Activated CD4-positive, alpha-beta T cell treated with anti-CD3 and anti-CD28 coated beads for 36 hours (primary cell): ENCODE measurements around the gene GPR107. TPM values are rescaled to one million over a fixed set of nuclear protein-coding genes. Genes with fewer than 3 reads are reported as not detected.
A peak's percentile ranks its signal among the peaks of the same experiment; 100 is the strongest.

Source experiments
- ATAC-seq: fragments of 200-7000 bp; cut with Tn5 transposase; one replicate; pipeline ENCODE4 v1.10.0; 2021; ENCODE audit warnings: mild to moderate bottlenecking, moderate library complexity
- CTCF ChIA-PET: fragments of 350-600 bp; sonication (Branson Sonifier 250); formaldehyde crosslinking; loops from one replicate; lab custom pipeline; 2021; ENCODE audit warnings: antibody characterized with exemption; lab: Charles Lee
- POLR2A ChIA-PET: fragments of 350-600 bp; sonication (Branson Sonifier 250); formaldehyde crosslinking; loops from one replicate; lab custom pipeline; 2021; ENCODE audit warnings: antibody characterized with exemption, inconsistent platforms; lab: Charles Lee
- DNase-seq: peaks from one replicate; pipeline ENCODE4 v3.0.0-alpha.2; 2020
- H3K27ac Mint-ChIP-seq: one replicate; pipeline ENCODE4 v1.8.0; 2021; ENCODE audit warnings: mixed read lengths
- H3K27me3 Mint-ChIP-seq: one replicate; pipeline ENCODE4 v1.8.0; 2021; ENCODE audit warnings: mixed read lengths
- H3K36me3 Mint-ChIP-seq: one replicate; pipeline ENCODE4 v1.8.0; 2021; ENCODE audit warnings: low read depth, mixed read lengths
- H3K4me1 Mint-ChIP-seq: one replicate; pipeline ENCODE4 v1.8.0; 2021; ENCODE audit warnings: mixed read lengths
- H3K4me3 Mint-ChIP-seq: one replicate; pipeline ENCODE4 v1.8.0; 2021; ENCODE audit warnings: mild to moderate bottlenecking, moderate library complexity, mixed read lengths
- H3K9me3 Mint-ChIP-seq: one replicate; pipeline ENCODE4 v1.8.0; 2021; ENCODE audit warnings: low read depth, mixed read lengths
- intact Hi-C, 2 experiments: fragments of 100-400 bp; cut with DNase I in 1 of 2; cut with micrococcal nuclease in 1 of 2; formaldehyde crosslinking; loops; one replicate each; pipeline versions ENCODE4 v1.14.2 to v1.15.1; 2022 to 2024; cut with DNase I, micrococcal nuclease
- total RNA-seq, 2 experiments: library from RNA; stranded (reverse); gene quantifications; one replicate each; pipeline ENCODE4 v1.2.3, GENCODE V29; 2021

GPR107 gene
- total RNA-seq, 2 experiments from 2014 or later, result 17.7 to 19.7 TPM

DNA sequence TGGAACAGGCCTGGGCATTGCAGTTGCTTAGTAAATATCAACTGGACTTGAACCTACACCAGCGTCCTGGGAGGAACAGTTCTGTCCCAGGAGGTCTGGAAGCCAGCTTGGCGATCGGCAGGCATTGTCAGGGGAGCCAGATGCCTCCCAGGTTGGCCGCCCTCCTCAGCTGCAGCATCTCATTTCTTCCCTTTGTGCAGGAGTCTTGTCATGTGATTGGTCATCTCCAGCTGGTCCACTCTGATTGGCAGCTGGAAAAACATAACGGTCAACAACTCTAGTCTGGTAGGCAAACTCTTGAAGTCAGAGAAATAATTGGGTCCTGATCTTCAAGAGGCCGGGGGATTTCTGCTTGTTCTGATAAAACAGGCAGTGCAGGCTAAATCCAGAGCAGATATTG lies 88.9 kb downstream of the GPR107 start:
- Mint-ChIP-seq H3K27ac (no peak overlapping the region), H3K4me1 (peaks cover 61% of the 10 kb centered on the region), H3K9me3 (no peaks in the 10 kb centered on the region), H3K36me3 (peaks cover 2% of the 10 kb centered on the region), H3K4me3 (no peak overlapping the region), H3K27me3 (peaks cover 17% of the 10 kb centered on the region)
- CTCF ChIA-PET, result interaction anchor here (1.0 to 1.2 kb wide), 2 partner anchors 11 to 81 kb away, joined by 3 read pairs; no protein-coding TSS in a partner anchor
- DNase-seq (no peak), ATAC-seq (no peak)
- intact Hi-C loops, result no loop called here
- POLR2A ChIA-PET, result no interaction called here

- intact Hi-C loops, result no loop called here
- Mint-ChIP-seq H3K4me1 (peaks cover 53% of the 10 kb centered on the region), H3K27ac (no peak overlapping the region), H3K36me3 (no peaks in the 10 kb centered on the region), H3K4me3 (no peak overlapping the region), H3K9me3 (no peaks in the 10 kb centered on the region), H3K27me3 (peaks cover 18% of the 10 kb centered on the region)
- CTCF ChIA-PET, result interaction anchor here (0.7 to 1.3 kb wide), 6 partner anchors 29 to 580 kb away, joined by 3 to 5 read pairs (median 3); no protein-coding TSS in a partner anchor
- DNase-seq (no peak), ATAC-seq (no peak)
- POLR2A ChIA-PET, result no interaction called here
Measured at GRCh38 chr9:130143279-130143893, 89.7 kb downstream of the GPR107 start.

- no peaks in the 10 kb centered on the region for H3K9me3 Mint-ChIP-seq
- H3K4me1 Mint-ChIP-seq, result peaks cover 48% of the 10 kb centered on the region
- no peak for ATAC-seq
- intact Hi-C loops, result no loop called here
- peak; percentile 28 for DNase-seq
- peaks cover 18% of the 10 kb centered on the region for H3K27me3 Mint-ChIP-seq
- ChIA-PET POLR2A (no interaction called here), CTCF (interaction anchor here (0.7 to 1.3 kb wide), 5 partner anchors 29 to 579 kb away, joined by 3 to 5 read pairs (median 3); no protein-coding TSS in a partner anchor)
- no peaks in the 10 kb centered on the region for H3K36me3 Mint-ChIP-seq
- no peak overlapping the region for H3K27ac Mint-ChIP-seq
- peak overlapping the region; percentile 40 for H3K4me3 Mint-ChIP-seq
Measured at GRCh38 chr9:130143958-130144366, 90.3 kb downstream of the GPR107 start.

- no peak for ATAC-seq
- intact Hi-C loops, result no loop called here
- H3K9me3 Mint-ChIP-seq, result no peaks in the 10 kb centered on the region
- DNase-seq, result no peak
- peaks cover 18% of the 10 kb centered on the region for H3K27me3 Mint-ChIP-seq
- ChIA-PET CTCF (interaction anchor here (0.7 to 1.4 kb wide), 4 partner anchors 10 to 98 kb away, joined by 3 read pairs; no protein-coding TSS in a partner anchor), POLR2A (no interaction called here)
- peaks cover 40% of the 10 kb centered on the region for H3K4me1 Mint-ChIP-seq
- no peak overlapping the region for H3K27ac Mint-ChIP-seq
- H3K36me3 Mint-ChIP-seq, result no peaks in the 10 kb centered on the region
- no peak overlapping the region for H3K4me3 Mint-ChIP-seq
Measured at GRCh38 chr9:130144703-130145102, 91.0 kb downstream of the GPR107 start.

GRCh38 chr9:130145658-130146057 lies 92.0 kb downstream of the GPR107 start:
- no peaks in the 10 kb centered on the region for H3K36me3 Mint-ChIP-seq
- ChIA-PET POLR2A (no interaction called here), CTCF (interaction anchor here (0.5 to 1.4 kb wide), 3 partner anchors 11 to 506 kb away, joined by 3 read pairs; no protein-coding TSS in a partner anchor)
- DNase-seq (no peak), ATAC-seq (no peak)
- no peak overlapping the region for H3K27ac Mint-ChIP-seq
- H3K9me3 Mint-ChIP-seq, result no peaks in the 10 kb centered on the region
- intact Hi-C loops, result no loop called here
- H3K27me3 Mint-ChIP-seq, result peaks cover 18% of the 10 kb centered on the region
- no peak overlapping the region for H3K4me3 Mint-ChIP-seq
- H3K4me1 Mint-ChIP-seq, result peaks cover 31% of the 10 kb centered on the region

DNA sequence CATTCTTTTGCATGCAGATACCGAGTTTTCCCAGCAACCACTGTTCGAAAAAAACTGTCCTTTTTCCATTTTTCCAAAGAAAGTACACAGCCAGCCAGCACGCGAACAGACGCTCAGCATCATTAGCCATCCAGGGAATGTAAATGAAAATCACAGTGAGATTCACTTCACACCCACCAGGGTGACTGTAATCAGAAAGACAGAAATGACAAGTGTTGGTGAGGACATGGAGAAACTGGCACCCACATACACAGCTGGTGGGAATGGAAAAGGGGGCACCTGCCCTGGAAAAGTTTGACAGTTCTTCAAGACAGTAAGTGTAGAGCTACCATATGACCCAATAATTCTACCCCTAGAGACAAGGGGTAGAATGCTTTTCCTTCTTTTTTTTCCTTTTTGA lies 93.5 kb downstream of the GPR107 start:
- Mint-ChIP-seq H3K36me3 (no peaks in the 10 kb centered on the region), H3K4me1 (peaks cover 19% of the 10 kb centered on the region), H3K27me3 (peaks cover 18% of the 10 kb centered on the region), H3K27ac (no peak overlapping the region), H3K4me3 (no peak overlapping the region), H3K9me3 (no peaks in the 10 kb centered on the region)
- ChIA-PET CTCF (interaction anchor here (0.6 to 1.2 kb wide), 4 partner anchors 11 to 890 kb away, joined by 3 to 4 read pairs (median 4); no protein-coding TSS in a partner anchor), POLR2A (no interaction called here)
- intact Hi-C loops, result no loop called here
- DNase-seq (no peak), ATAC-seq (no peak)

DNA sequence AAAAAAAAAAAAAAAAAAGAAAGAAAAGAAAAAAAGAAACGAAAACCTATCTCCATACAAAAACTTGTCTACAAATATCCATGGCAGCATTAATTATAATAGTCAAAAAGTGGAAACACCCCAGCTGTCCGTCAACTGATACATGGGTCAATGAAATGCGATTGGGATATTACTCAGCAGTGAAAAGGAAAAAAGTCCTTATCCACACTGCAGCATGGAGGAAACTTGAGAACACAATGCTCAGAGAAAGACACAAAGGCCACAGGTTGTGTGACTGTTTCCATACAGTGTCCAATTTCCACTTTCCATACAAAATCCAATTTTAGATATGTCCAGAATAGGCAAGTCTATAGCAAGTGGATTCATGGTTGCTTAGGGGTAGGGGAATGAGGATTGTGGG lies 94.2 kb downstream of the GPR107 start:
- ChIA-PET POLR2A (no interaction called here), CTCF (interaction anchor here (1.0 to 1.2 kb wide), 2 partner anchors 12 to 15 kb away, joined by 3 read pairs; no protein-coding TSS in a partner anchor)
- Mint-ChIP-seq H3K27ac (no peak overlapping the region), H3K9me3 (no peaks in the 10 kb centered on the region), H3K36me3 (no peaks in the 10 kb centered on the region), H3K4me1 (peaks cover 19% of the 10 kb centered on the region), H3K4me3 (no peak overlapping the region), H3K27me3 (peaks cover 18% of the 10 kb centered on the region)
- intact Hi-C loops, result no loop called here
- no peak for DNase-seq
- no peak for ATAC-seq

- peaks cover 13% of the 10 kb centered on the region for H3K4me1 Mint-ChIP-seq
- no peak overlapping the region for H3K4me3 Mint-ChIP-seq
- ATAC-seq (no peak), DNase-seq (no peak)
- ChIA-PET CTCF (interaction anchor here (0.5 to 1.4 kb wide), 6 partner anchors 14 to 312 kb away, joined by 3 to 4 read pairs (median 3); no protein-coding TSS in a partner anchor), POLR2A (no interaction called here)
- peaks cover 12% of the 10 kb centered on the region for H3K27me3 Mint-ChIP-seq
- H3K27ac Mint-ChIP-seq, result no peak overlapping the region
- H3K36me3 Mint-ChIP-seq, result no peaks in the 10 kb centered on the region
- intact Hi-C loops, result no loop called here
- H3K9me3 Mint-ChIP-seq, result no peaks in the 10 kb centered on the region
Measured at GRCh38 chr9:130149031-130149430, 95.3 kb downstream of the GPR107 start.

- POLR2A ChIA-PET, result no interaction called here
- ATAC-seq (no peak), DNase-seq (no peak)
- CTCF ChIA-PET, result interaction anchor here (0.5 to 1.4 kb wide), 3 partner anchors 86 to 311 kb away, joined by 3 to 4 read pairs (median 3); no protein-coding TSS in a partner anchor
- Mint-ChIP-seq H3K4me3 (no peak overlapping the region), H3K4me1 (peaks cover 7% of the 10 kb centered on the region), H3K27ac (no peak overlapping the region), H3K27me3 (peaks cover 7% of the 10 kb centered on the region), H3K9me3 (no peaks in the 10 kb centered on the region), H3K36me3 (no peaks in the 10 kb centered on the region)
- intact Hi-C loops, result no loop called here
Measured at GRCh38 chr9:130149654-130150286, 96.1 kb downstream of the GPR107 start.

DNA sequence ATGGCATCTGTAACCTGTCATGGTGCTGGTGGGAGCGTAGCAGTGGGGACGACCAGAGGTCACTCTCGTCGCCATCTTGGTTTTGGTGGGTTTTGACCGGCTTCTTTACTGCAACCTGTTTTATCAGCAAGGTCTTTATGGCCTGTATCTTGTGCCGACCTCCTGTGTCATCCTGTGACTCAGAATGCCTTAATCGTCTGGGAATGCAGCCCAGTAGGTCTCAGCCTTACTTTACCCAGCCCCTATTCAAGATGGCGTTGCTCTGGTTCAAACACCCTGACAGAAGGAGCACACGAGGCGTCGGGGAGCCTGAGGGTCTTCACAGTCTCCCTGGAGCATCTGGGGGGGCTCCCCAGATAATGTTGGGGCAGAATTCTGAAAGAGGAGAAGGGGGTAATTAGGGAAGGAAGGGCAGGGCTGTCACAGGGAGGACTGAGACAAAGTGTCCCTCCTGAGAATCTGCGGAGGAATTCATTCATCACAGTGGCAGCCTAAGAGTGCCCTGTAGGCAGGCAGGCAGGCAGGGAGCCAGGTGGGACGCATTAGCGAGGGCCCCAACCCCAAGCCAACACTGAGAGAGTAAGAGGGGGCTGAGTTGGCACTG lies 97.2 kb downstream of the GPR107 start:
- intact Hi-C loops, result no loop called here
- no peak overlapping the region for H3K4me3 Mint-ChIP-seq
- H3K9me3 Mint-ChIP-seq, result no peaks in the 10 kb centered on the region
- peaks cover 6% of the 10 kb centered on the region for H3K27me3 Mint-ChIP-seq
- ChIA-PET POLR2A (no interaction called here), CTCF (interaction anchor here (1.4 kb wide), 1 partner anchor 119 kb away, joined by 4 read pairs; no protein-coding TSS in a partner anchor)
- H3K4me1 Mint-ChIP-seq, result peaks cover 6% of the 10 kb centered on the region
- DNase-seq (no peak), ATAC-seq (no peak)
- no peaks in the 10 kb centered on the region for H3K36me3 Mint-ChIP-seq
- H3K27ac Mint-ChIP-seq, result no peak overlapping the region

- POLR2A ChIA-PET, result no interaction called here
- no peak overlapping the region for H3K4me3 Mint-ChIP-seq
- DNase-seq (no peak), ATAC-seq (no peak)
- CTCF ChIA-PET, result no interaction called here
- intact Hi-C loops, result no loop called here
- no peaks in the 10 kb centered on the region for H3K36me3 Mint-ChIP-seq
- H3K27ac Mint-ChIP-seq, result no peak overlapping the region
- H3K4me1 Mint-ChIP-seq, result no peaks in the 10 kb centered on the region
- H3K27me3 Mint-ChIP-seq, result no peaks in the 10 kb centered on the region
- H3K9me3 Mint-ChIP-seq, result no peaks in the 10 kb centered on the region
Measured at GRCh38 chr9:130154816-130155215, 101.1 kb downstream of the GPR107 start.
